ENCODE measurements around the gene RGPD5.
"Not testable (repeated sequence)": the region's sequence is repeated elsewhere in the genome, so short reads cannot be mapped to it uniquely, and the experiment has no call there.

Gene RGPD5

GRCh38 chr2:109889909-109890308 lies 95.8 kb downstream of the RGPD5 start:
- not testable (repeated sequence) for DNase-seq (ENCODE audit: insufficient read length, low spot score); FAIRE-seq

DNA sequence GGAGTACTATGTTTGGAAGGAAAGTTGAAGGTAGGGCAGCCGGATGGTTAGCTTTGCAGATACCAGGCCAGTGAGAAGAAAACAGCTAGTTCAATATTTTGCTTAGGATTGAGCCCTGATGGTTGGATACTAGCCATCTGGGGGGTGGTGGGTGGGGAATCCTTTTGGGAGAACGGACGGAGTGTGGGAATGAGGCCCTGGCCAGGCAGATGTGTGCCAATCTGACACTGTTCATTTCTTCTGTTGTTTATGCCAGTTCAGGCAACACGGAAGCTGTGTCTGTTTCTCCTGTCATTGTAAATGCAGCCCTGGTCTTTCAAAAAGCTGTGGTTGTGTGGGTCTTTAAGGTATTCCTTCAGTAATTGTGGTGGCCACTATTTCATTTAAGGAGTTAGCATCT lies 96.9 kb downstream of the RGPD5 start:
- not testable (repeated sequence) for FAIRE-seq; DNase-seq (ENCODE audit: insufficient read length, low spot score)

- not testable (repeated sequence) for FAIRE-seq; DNase-seq (ENCODE audit: insufficient read length, low spot score)
These were observed 99.6 kb downstream of the RGPD5 start for GRCh38 chr2:109893736-109894135.

DNA sequence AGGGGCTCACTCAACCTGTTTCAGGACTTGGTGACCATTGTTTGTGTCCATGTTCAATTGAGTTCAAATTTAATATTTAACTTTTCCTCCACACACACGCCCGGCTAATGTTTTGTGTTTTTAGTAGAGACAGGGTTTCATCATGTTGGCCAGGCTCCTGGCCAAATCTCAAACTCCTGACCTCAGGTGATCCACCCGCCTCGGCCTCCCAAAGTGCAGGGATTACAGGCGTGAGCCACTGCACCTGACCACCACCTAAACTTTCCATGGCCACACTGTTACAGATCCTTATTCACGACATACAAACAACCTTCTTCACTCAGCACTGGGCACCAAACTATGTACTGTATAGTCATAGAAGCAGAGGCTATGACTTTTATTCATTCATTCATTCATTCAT lies 100.0 kb downstream of the RGPD5 start:
- not testable (repeated sequence) for FAIRE-seq

DNA sequence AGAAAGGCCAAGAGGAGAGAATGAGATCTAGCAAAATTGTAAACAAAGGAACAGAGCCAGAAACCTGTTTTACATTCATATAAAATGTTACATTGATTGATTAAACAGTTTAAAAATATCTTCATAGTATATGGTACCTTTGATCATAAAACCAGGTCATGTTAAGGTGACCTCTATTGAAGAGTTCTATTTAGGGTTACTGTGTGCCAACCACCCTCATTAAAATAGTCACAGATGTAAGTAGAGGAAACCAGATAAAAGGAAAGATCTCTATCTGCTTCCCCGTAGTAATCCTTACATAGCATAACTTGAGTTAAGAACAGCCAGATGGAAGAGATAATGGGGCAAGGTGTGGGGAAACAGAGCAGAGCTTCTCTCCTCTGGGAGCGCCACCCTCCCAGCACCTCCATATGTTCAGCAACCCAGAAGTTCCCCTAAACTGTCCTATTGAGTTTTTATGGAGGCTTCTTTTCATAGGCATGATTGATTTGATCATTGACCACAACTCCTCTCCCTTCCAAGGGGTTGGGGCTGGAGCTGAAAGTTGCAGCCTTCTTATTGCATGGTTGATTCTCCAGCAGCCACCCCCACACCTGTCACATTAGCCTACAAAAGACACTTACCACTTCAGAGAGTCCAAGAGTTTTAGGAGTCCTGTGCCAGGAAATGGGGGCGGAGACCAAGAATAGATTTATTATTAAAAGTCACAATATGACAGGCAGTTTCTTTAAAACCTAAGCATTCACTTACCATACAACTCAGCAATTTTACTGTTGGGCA lies 101.2 kb downstream of the RGPD5 start:
- FAIRE-seq; DNase-seq (ENCODE audit: insufficient read length, low spot score): not testable (repeated sequence)

More for the DNA sequence above, 100.0 kb downstream of the RGPD5 start:
- DNase-seq (ENCODE audit: insufficient read length, low spot score), result not testable (repeated sequence)

DNA sequence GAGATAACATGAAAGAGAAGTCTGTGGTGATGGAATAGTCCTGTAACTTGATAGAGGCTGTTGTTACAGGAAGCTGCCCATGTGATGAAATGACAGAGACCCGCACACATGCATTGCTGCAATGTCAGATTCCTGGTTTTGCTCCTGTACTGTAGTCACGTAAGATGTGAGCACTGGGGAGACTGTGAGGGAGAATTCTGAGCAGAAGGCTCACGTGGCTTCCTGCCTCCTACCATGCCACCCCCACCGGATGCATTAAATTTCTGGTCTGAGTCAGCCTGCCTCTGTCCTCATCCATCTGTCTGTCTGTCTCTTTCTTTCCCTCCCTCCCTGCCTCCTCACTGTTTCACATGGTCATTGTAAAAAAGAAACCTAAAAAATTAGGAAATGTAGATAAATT lies 102.1 kb downstream of the RGPD5 start:
- not testable (repeated sequence) for FAIRE-seq; DNase-seq (ENCODE audit: insufficient read length, low spot score)

DNA sequence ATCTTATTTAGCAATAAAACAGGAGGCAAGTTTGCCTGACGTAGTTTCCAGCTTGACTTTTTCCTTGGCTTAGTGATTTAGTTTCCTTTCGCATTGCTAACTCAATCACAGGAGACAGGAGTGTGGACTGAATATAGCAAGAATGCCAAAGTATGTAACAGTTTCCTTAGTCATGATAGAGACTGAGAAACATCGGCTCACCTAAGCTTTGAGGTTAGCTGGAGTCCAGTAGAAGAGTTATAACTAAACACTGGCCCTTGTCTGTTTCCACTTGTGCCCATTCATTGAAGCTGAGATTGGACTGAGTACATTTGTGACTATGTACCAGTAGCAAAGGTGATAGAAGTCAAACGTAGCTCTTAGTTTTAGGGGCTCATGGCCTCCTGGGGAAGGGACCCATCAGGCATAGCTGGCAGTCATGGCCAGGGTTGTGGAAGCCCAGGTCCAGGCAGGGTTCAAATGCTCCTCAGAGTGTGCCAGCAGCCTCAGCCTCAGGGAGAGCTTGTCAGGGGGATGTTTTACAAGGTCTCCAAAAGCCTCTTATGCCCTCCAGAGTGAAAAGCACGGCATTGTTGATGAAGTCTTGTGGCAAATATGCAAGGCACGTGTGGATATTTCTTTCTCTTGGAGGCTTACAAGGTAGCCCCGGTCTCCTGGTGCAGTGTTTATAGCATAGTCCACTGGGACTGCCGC lies 103.8 kb downstream of the RGPD5 start:
- not testable (repeated sequence) for FAIRE-seq; DNase-seq (ENCODE audit: insufficient read length, low spot score)

- not testable (repeated sequence) for DNase-seq (ENCODE audit: insufficient read length, low spot score); FAIRE-seq
These were observed 104.6 kb downstream of the RGPD5 start, which contains the start of gene LIMS3 for GRCh38 chr2:109898462-109899336. Gene LIMS3 (plus strand): TSS chr2:109898688. CDS start chr2:109898729, 41 bp downstream.

- not testable (repeated sequence) for DNase-seq (ENCODE audit: insufficient read length, low spot score); FAIRE-seq
These were observed 111.7 kb downstream of the RGPD5 start for GRCh38 chr2:109905796-109906195.
